Measurements from ENCODE around the gene IRX4.

IRX4 gene

DNA sequence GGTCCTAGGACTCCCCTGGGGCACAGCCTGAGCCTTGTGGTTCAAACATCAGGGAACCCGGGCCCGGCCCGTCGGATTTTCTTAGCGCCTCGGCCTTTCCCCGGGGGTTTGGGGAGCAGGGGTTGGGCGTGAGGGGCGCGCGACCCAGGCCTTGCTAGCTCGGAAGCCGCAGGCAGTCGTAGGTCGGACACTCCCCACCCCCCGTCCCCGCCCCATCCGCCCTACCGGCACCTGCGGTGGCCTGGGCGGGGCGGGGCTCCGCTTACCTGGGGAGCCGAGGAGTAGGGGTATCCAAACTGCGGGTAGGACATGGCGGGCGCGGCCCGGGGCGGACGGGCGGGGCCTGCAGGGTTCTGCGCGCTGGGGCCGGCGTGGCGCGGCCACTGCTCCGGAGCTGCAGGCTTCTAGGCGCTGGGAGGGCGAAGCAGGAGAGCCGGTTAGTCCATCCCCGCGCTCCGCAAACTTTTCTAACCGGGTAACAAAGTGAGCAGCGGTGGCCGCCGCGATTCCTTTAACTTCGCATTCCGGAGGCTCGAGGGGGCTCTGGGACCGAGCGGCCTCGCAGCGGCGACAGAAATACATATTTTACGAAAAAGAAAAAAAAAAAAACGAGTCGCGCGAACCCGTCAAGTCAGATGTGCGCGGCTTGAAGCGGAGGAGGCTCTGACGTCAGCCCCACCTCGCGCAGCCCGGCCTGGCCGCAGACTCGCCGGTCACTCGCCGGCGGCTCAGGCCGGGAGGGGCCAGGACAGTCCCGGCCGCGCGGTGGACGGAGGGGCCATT is at the start of gene IRX4:
TSS of gene IRX4 (minus strand) at position 589 of the 783 bp plus-strand sequence. CDS start at position 311, 278 bp downstream.
- no peak for DNase-seq

- DNase-seq: no peak
Measured at GRCh38 chr5:1931604-1932231, 49.0 kb upstream of the IRX4 start.

GRCh38 chr5:1930880-1931603 is 48.3 kb upstream of the IRX4 start:
- DNase-seq: no peak

GRCh38 chr5:1930501-1930879 is 47.8 kb upstream of the IRX4 start:
- no peak for DNase-seq

- no peak for DNase-seq
Measured at GRCh38 chr5:1929108-1929991, 46.6 kb upstream of the IRX4 start.

- DNase-seq: no peak
Measured at GRCh38 chr5:1926471-1927341, 44.0 kb upstream of the IRX4 start.

DNA sequence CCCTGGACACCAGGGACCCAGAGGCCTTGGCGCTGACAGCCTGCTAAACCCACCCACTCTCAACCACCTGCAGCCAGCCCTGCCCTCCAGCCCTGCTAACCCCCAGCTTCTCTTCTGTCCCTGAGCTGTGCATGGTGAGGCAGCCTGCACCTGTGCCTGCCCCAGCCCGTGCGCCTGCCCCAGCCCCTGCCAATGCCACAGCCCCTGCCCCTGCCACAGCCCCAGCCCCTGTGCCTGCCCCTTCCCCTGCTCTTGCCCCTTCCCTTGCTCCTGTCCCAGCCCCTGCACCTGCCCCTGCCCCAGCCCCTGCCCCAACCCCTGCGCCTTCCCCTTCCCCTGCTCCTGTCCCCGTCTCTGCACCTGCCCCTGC is 43.3 kb upstream of the IRX4 start:
- DNase-seq: no peak

DNA sequence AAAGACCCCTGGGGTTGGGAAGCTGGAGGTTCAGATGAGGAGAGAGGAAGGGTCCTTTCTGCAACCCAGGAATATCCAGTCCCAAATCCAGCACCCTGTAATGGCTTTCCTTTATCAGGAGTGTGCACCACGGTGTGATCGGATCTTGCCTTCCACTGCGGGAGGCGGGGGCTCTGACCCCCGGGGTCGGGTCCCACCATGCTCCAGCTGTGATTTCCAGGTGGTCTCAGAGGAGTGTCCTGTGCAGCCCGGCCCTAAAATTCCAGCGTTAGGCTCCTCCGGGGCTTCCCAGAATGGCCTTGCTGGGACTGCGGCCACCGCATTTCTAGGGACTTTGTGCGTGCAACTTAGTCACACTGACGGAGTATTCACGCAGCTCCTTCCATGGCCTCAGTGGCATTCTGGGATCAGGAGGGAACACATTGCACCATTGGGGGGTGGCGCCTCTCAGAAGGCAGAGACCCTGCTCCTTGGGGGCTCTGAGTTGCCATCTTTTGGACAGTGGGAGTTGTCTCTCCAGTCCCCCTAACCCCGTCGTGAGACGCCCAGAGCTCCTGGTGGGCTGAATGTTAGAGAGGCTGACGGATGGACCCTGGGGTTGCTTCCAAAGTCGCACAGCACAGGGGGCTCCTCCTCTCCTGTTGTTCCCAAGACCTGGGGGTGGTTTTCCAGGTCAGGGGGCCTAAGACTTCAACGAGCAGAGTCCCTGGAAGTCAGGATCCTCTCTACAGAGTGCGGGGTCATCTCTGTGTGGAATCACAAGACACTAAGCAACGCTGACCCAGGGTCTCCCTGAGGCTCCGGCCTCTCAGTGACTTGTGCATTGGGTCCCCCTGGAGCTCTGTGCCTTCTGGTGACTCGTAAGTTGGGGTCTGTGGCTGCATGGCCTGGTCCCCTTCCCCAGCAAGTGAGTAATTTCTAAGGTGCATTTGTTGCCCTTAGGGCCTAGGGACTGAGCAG is 42.7 kb upstream of the IRX4 start:
- no peak for DNase-seq

DNA sequence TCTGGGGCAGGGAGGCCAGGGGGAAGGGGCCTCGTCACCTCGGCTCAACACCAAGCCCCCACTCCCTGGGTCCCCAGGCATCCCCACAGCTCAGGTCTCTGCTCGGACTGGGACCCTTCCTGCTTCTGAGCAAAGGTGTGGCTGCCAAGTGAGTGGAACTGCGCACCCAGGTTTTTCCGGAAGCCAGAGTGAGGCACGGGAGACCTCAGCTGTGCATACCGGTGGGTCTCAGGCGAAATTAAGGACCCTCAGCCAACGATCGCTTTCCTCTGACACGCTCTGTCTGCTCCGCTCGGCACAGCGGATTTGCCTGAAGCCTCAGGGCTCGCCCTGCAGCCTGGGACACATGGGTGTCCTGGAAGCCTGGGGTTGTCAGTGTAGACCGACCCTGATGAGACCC is 41.0 kb upstream of the IRX4 start:
- no peak for DNase-seq

- DNase-seq: no peak
Measured at GRCh38 chr5:1923341-1923740, 40.6 kb upstream of the IRX4 start.

- DNase-seq: no peak
Measured at GRCh38 chr5:1921711-1922110, 39.0 kb upstream of the IRX4 start.

DNA sequence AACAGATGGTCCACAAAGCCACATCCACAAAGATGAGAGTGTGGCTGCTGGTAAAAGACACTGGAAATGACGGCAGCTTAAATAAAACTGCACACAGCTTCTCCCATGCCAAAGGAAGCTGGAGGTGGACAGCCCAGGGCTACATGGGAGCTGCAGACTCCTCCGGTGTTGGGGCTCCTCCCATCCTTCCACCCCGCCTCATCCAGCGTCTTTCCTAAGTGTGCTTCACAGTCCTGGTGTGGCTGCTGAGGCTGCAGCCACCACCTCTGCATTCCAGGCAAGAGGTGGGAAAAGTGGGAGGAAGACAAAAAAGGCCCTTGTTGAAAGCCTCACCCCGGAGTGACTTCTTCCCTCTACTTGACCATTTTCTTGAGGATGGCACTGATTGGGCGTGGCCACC is 37.0 kb upstream of the IRX4 start:
- no peak for DNase-seq

DNA sequence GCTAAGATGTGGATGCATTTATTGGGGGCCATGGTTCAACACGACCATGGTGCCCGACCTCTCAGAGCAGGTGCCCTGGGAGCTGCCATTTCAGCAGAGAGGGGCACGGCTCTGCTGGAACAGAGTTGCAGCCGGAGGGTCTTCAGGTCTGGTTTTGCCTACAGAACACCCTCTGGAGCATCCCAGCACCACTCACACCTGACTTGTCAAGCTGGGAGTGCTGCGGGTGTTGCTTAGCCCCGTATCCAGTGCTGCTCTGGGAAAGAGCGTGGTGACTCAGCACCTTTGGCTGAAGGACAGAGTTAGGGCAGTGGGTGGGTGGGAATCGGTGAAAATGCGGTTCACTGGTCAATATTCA is 36.5 kb upstream of the IRX4 start:
- DNase-seq: no peak

GRCh38 chr5:1918488-1919208 is 35.9 kb upstream of the IRX4 start:
- DNase-seq: no peak

DNA sequence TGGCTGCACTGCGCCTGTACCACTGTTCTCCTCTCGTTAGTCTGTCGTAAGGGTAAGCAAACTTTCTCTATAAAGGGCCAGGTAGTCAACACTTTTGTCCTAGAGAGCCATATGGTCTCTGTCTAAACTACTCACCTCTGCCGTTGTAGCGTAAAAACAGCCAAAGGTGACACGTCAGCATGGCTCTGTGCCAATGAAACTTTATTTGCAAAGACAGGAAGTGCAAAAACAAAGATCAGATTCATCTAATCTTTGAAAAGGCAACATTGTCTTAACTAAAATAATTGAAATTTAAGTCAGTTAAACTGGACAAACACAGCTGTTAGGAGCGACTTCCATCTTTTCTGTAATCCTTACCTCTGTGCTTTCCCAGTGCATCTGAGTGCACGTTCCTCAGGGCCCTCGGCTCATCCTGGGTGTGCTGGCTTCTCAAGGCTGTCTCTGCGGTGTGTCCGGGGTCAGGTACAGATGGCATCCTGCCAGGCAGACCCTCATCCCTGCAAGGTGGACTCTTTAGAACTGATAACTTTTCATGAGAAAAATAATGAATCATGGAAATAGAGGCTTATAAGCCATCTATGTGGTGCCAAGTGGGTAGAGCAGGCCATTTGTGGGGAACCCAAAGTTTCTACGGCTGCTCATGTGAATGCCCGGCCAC is 35.2 kb upstream of the IRX4 start:
- no peak for DNase-seq

GRCh38 chr5:1916041-1917001 is 33.6 kb upstream of the IRX4 start:
- no peak for DNase-seq

DNA sequence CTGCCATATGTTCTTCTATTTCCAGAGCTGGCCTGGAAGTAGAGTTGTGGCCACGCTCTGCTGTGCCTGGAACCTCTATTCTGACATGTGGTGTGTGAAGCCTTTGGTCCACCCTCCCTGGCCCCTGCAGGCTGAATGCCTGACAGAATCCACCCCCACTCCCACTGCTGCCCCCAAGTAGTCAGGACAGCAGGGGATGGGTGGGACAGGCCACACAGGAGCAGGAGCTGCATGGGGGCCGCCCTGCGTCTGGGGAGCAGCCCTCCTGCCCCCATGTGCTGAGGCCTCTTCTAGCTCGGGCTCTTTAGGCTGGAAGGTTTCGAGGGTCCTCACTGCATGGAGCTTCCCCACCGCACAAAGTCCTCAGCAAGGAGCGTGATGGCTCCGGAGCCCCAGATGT is 32.6 kb upstream of the IRX4 start:
- no peak for DNase-seq

- DNase-seq: no peak
Measured at GRCh38 chr5:1914471-1914870, 31.7 kb upstream of the IRX4 start.

Data from CD4-positive, alpha-beta T cell treated with Interleukin-4 for 1 hour (primary cell).